SKM-1 (cell line): ENCODE measurements around the gene NELFB.
A peak's percentile ranks its signal among the peaks of the same experiment; 100 is the strongest.

Experiments used
- DNase-seq: peaks from one replicate; lab custom pipeline; 2025; ENCODE audit not compliant: unreplicated experiment; lab: John Stamatoyannopoulos, UW

Gene NELFB

DNA sequence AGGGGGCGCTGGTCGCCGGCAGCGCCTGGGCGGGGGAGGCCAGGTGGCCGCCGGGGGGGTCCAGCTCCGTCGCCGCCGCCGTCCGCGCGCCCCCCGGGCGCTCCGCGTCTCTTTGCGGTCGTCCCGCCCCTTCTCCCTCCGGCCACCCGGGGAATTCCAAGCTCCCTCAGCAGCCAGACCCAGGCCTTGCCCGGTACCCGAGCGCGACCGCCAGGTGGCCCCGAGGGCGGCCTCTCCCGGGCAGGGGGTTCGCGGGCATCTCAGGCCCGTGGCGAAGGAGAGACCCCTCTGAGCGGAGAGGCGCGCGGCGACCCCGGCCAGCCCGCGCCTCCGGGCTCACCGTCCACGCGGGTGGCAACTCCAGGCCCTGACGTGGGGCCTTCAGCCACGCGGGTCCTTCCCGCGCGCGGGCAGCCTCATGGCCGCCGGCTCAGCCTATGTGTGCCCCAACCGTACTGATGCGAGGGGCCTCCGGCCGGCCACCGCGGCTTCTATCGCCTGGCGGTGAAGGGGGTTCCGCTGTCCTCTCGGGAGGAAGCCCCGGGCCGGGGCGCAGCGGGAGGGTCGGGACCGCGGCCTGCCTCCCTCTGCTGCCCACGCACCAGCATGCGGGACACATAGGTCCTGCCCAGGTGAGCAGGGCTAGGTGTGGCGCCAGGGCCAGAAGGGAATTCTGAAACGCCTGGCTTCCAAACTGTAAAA lies 47.5 kb downstream of the NELFB start:
- peak; percentile 55 for DNase-seq

DNA sequence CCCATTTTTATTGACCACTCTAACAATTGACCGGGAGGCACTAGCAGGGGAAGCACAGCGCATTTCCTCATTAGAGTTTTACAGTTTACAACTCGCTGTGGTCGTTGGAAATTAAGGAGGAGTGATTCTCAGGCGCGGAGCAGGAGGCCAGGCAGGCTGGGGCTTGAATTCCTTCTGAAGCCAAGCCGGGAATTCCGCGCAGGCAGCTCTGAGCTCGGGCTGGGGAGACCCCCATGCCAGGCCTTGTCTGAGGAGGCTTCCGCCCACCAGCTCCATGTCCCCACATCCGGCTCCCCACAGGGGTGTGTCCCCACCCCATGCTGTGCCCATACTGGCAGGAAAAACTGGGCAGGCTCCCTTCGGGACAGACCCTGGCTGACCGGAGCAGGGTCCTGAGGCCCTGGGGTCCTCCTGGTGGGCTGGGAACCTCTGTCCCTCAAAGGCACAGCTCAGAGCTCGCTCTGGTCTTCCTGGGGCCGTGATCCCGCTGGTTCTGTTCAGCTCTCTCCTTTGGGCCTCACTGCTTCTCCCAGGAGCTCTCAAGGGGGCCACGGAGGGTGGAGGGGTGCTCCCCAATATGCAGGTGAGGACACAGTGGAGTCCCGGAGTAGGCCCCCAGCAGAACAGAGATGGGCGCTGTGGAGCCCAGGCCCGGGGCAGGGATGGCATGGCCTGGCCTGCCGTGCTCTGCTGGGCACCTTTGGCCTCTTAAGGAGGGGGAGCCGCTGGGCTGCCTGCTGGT lies 48.2 kb downstream of the NELFB start:
- no peak for DNase-seq

GRCh38 chr9:137303893-137304382 lies 48.8 kb downstream of the NELFB start:
- DNase-seq, result no peak

- no peak for DNase-seq
Observed at GRCh38 chr9:137304383-137305059, 49.4 kb downstream of the NELFB start.

- no peak for DNase-seq
Observed at GRCh38 chr9:137305060-137305797, 50.1 kb downstream of the NELFB start.

GRCh38 chr9:137305798-137306065 lies 50.6 kb downstream of the NELFB start:
- no peak for DNase-seq

DNA sequence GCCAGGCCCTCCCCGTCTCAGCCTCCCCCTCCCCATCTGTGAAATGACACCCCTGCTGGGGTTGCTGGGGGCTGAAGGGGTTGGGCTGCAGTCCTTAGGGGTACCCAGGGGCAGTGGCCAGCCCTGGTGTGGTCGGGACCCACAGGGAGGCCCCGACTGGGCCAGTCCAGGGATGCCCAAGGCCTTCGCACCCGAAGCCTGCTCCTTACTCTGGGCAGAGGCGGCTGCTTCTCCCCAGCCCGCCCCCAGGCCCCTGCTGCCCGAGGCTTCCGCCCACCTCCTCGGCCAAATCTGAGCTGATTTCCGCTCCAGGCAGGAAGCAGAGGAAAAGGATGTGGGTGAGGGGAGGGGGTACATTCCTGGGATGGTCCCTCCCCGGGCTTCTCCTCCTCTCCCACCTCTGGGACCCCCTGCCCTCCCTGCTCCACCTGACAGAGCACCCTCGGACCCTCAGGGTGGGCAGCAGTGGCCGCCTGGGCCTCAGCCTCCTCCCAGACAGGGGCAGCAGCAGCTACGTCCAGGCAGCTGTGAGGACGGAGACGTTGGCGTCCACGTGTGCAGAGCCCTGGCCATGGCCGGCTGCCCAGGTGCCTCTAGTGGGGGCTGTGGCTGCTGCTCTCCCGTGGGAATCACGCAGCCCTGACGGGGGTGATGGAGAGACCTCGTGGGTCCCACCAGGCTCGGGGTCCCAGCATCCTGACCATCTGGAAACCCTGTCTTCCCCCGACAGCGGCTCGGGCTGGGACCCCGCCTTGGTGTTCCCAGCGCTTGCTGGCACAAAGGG lies 51.1 kb downstream of the NELFB start:
- DNase-seq, result no peak

- DNase-seq, result no peak
Observed at GRCh38 chr9:137306850-137307254, 51.7 kb downstream of the NELFB start.

- DNase-seq, result no peak
Observed at GRCh38 chr9:137307255-137308056, 52.3 kb downstream of the NELFB start.

- DNase-seq, result no peak
Observed at GRCh38 chr9:137308057-137308619, 53.0 kb downstream of the NELFB start.

DNA sequence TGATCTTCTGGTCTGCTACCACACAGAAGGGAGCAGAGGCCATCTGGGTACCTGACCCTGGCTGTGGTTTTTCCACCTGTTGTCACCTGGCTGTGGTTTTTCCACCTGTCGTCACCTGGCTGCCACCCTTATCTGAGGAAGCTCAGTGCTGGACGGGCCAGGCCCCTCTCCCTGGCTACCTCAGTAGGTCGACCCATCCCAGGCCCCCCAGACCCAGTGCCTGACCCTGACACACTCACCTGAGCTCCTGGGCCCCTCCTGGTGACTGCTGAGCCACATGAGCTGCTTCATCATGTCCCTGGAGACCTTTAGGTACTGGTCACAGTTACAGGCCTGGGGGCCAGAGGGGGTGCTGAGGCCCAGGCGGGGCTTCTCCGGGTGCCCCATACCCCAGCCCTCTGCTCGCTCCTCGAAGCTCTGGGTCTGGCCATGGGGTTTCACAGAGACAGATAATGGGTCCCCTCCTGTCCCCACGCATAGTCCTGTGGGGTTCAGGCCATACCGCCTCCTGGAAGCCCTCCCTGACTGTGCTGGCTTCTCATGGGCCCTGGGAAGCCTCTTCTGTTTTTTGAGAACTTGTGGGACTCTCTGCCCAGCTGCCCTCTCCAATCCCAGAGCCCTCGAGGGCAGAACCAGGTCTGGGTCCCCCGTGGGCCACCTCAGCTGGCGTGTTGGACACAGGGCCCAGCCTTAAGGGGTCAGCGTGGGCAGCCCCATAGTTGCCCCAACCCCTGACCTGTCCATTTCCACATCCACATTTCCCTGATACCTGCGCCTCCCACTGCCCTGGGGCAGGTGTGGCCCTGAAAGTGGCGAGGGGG lies 54.5 kb downstream of the NELFB start:
- no peak for DNase-seq

DNA sequence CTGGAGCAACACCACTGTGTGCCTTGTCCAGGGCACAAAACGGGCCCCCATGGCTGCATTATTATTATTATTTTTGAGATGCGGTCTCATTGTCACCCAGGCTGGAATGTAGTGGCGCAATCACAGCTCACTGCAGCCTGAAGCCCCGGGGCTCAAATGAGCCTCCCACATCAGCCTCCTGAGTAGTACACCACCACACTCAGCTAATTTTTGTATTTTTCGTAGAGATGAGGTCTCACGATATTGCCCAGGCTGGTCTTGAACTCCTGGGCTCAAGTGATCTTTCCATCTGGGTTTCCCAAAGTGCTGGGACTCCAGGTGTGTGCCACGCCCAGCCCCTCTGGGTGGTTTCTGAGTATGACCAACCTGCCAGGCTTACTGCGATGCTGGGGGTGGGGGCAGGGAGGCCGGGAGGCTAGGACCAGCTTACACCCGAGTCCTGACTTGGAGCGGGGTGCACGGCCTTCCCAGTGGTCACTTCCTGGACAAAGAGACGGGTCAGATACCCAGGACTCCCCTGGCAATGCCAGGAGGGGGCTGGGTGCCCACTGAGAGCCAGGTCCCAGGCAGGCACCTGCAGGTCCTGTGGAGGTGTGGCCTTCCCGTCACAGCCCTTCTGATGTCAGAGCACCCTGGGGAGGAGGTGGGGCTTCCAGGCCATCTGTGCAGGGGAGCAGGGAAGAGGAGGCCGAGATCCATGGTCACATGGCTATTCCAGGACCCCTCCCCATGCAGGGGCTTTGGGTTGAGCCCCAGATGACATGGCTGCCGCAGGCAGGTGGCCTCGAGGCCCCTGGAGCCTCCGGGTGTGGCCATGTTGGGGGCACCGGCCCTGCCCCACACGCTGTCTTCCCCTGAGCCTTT lies 55.3 kb downstream of the NELFB start:
- DNase-seq, result no peak

- no peak for DNase-seq
Observed at GRCh38 chr9:137311171-137311985, 56.3 kb downstream of the NELFB start.

DNA sequence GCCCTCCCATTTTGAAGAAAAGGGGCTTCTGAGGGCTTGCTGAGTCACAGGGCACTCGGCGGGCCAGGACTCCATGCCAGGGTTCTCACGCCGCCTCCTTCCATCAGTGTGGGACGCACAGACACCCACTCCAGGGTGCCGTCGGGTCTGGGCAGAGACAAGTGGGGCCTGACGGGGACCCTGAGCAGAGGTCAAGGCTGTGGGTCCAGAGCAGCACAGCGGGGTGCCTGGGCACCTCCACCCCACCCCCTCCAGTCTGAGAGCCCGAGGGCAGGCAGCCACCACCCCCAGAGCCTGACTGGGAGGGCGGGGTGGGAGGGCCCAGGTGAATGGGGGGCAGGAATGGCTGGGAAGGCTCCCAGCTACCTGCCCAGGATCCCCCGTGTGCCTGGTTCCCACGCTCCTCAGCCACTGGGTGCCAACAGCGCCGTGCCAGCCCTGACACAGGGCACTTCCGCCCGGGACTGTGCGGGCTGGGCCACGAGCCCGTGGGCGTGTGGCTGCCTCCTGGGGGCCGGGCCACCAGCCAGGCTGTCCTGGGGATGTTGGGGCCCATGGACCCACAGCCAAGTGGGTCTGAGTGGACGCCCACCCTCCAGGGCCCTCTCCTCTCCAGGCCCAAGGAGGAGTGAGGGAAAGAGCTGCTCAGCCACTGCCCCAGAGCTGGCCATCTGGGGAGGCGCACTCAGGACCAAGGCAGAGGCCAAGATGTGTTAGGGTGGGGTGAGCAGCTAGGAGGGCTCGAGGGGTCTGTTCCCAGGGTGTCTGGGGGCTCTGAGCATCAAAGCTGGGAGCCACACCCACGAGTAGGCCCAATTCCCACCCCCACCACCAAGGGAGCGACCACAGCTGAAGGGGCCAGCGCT lies 57.1 kb downstream of the NELFB start:
- DNase-seq, result no peak

- no peak for DNase-seq
Observed at GRCh38 chr9:137312852-137313325, 57.8 kb downstream of the NELFB start.
